Sigmoid colon (tissue), 7 donors: ENCODE data around the gene QDPR. TPM values are rescaled to one million over a fixed set of nuclear protein-coding genes. Genes with fewer than 3 reads are reported as not detected.

Source experiments
- DNase-seq: peaks from one replicate; pipeline ENCODE4 v3.0.0-alpha.2; 2019
- H3K27ac ChIP-seq, 4 donors: fragments of 200-600 bp; sonication (generic); one replicate each; pipeline ENCODE4 v1.5.1; 2016 to 2019; ENCODE audit warnings: mild to moderate bottlenecking in 1 of 4
- H3K27me3 ChIP-seq, 3 donors: fragments of 200-600 bp; sonication (generic); one replicate each; pipeline ENCODE4 v1.5.1; 2019; ENCODE audit warnings: mild to moderate bottlenecking in 1 of 3
- H3K36me3 ChIP-seq, 4 donors: fragments of 200-600 bp; sonication (generic); one replicate each; pipeline ENCODE4 v1.5.1; 2016 to 2019
- H3K4me1 ChIP-seq, 4 donors: fragments of 200-600 bp; sonication (generic); one replicate each; pipeline ENCODE4 v1.5.1; 2017 to 2019
- H3K4me3 ChIP-seq, 4 donors: fragments of 200-600 bp; sonication (generic); one replicate each; pipeline ENCODE4 v1.5.1; 2017 to 2019; ENCODE audit warnings: mild to moderate bottlenecking in 2 of 4, moderate library complexity in 1 of 4
- H3K9me3 ChIP-seq, 4 donors: fragments of 200-600 bp in 3 of 4; sonication (generic) in 3 of 4; one replicate each; pipeline versions ENCODE4 v1.5.1 to v1.6.1; 2013 to 2019
- EP300 ChIP-seq, 4 donors: sonication (generic); formaldehyde crosslinking; IDR thresholded peaks; one replicate each; pipeline ENCODE4 v1.6.1; 2017; ENCODE audit warnings: antibody characterized with exemption in 4 of 4
- POLR2A ChIP-seq, 2 donors: fragments of 450-650 bp; IDR thresholded peaks; one replicate each; pipeline ENCODE4 v1.6.1; 2016; ENCODE audit warnings: antibody characterized with exemption in 2 of 2, mild to moderate bottlenecking in 2 of 2, moderate library complexity in 2 of 2
- POLR2AphosphoS5 ChIP-seq, 4 donors: sonication (generic); formaldehyde crosslinking; IDR thresholded peaks; one replicate each; pipeline ENCODE4 v1.6.1; 2017; ENCODE audit warnings: antibody characterized with exemption in 4 of 4
- WGBS, 2 donors: extraction: QIAGEN DNeasy Blood & Tissue Kit; methylation state at CpG; one replicate each; pipeline ENCODE4 v1.1.7; 2013; 5-methylcytosine and 5-hydroxymethylcytosine counted together
- intact Hi-C: fragments of 100-400 bp; cut with DNase I; formaldehyde crosslinking; loops from one replicate; pipeline ENCODE4 v1.15.1; 2023
- polyA plus RNA-seq, 3 donors: library from polyadenylated mRNA; stranded (reverse); fragments of 200-250 nt; gene quantifications; one replicate each; pipeline ENCODE4 v1.2.3, GENCODE V29; 2013
- total RNA-seq, 4 donors: library from RNA; depleted of rRNA; stranded (reverse); fragments of >200 nt; gene quantifications; one replicate each; pipeline ENCODE4 v1.1.0, GENCODE V29; 2016
- TF ChIP-seq, protein P1 (sequence below), 4 experiments: fragments of 450-650 bp in 3 of 4; fragments of 200-600 bp in 1 of 4; IDR thresholded peaks; one replicate each; pipeline ENCODE4 v1.5.1; 2016 to 2019; ENCODE audit warnings: antibody characterized with exemption in 4 of 4, mild to moderate bottlenecking in 3 of 4, moderate library complexity in 2 of 4
- donor health status: healthy with polysubstance abuse.
- donor health status: Bipolar disorder and iron deficiency.
- donor health status: healthy.

The QDPR gene
- total and polyA plus RNA-seq, 7 donors, result 8.7 to 28.9 (median 19.7) TPM

DNA sequence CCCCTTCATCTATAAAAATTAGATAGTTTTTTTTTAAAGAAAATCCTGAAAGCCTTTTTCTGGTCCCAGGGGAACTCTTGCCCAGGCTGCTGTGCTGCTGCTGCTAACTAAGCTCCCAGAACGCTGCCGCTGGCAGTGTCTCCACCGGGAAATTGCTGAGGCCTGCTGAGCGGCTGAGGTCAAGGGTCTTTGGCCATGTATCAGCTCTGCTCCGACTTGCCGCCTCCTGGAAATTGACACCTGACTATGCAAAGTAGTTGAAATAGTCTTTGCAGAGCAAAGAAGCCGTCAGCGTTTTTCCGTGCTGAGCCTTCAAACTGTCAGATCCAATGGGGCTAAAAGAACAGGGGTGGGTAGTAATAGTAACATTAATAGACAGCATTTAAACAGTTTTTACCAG is 839 bp downstream of the QDPR start:
- intact Hi-C loops, result no loop called here
- H3K27ac ChIP-seq, result peak overlapping the region; percentile 73 to 84 (median 81)

DNA sequence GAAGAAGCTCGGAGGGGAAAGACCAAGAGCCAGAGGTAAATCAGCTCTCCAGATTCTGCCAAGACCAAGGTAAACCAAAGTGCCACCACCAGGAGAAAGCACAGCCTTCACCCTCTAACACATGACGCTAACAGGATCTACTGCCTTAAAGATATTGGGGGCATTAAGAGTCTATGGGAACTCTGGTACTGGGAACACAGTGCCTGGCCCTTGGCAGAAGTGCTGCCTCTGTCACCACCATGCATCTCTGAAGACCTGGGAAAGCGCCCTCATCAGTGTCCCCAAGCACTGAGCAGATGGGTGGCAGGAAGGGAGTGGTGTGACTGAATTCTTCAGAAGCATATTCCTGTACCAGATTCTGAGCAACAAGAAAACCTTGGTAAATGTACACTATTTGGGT is 1.3 kb downstream of the QDPR start:
- intact Hi-C loops, result no loop called here
- H3K4me1 ChIP-seq, result peaks cover 0 to 23% (median 15%) of the 10 kb centered on the region in 4 donors
- no peak for TF ChIP-seq POLR2AphosphoS5 (IDR thresholded peaks at IDR 0.05)
- no peak for TF ChIP-seq EP300 (IDR thresholded peaks at IDR 0.05)
- TF ChIP-seq, protein P1, sequence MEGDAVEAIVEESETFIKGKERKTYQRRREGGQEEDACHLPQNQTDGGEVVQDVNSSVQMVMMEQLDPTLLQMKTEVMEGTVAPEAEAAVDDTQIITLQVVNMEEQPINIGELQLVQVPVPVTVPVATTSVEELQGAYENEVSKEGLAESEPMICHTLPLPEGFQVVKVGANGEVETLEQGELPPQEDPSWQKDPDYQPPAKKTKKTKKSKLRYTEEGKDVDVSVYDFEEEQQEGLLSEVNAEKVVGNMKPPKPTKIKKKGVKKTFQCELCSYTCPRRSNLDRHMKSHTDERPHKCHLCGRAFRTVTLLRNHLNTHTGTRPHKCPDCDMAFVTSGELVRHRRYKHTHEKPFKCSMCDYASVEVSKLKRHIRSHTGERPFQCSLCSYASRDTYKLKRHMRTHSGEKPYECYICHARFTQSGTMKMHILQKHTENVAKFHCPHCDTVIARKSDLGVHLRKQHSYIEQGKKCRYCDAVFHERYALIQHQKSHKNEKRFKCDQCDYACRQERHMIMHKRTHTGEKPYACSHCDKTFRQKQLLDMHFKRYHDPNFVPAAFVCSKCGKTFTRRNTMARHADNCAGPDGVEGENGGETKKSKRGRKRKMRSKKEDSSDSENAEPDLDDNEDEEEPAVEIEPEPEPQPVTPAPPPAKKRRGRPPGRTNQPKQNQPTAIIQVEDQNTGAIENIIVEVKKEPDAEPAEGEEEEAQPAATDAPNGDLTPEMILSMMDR (IDR thresholded peaks at IDR 0.05), result no peak
- no peak for TF ChIP-seq POLR2A (IDR thresholded peaks at IDR 0.05)
- peaks cover 0 to 16% (median 1%) of the 10 kb centered on the region in 4 donors for H3K36me3 ChIP-seq
- 93 to 94% methylated on average over 3 of the region's 3 CpGs for WGBS, 2 donors
- peak overlapping the region in 3 of 4 donors; percentile 82 to 92 (median 83) for H3K4me3 ChIP-seq
- no peaks in the 10 kb centered on the region for H3K27me3 ChIP-seq
- H3K9me3 ChIP-seq, result no peaks in the 10 kb centered on the region
- H3K27ac ChIP-seq, result peak overlapping the region in 2 of 4 donors; percentile 81 to 84
- DNase-seq, result no peak

More for the DNA sequence above, 839 bp downstream of the QDPR start:
- Histone ChIP-seq H3K36me3 (peaks cover 0 to 16% (median 1%) of the 10 kb centered on the region in 4 donors), H3K4me3 (peak overlapping the region; percentile 77 to 92 (median 82)), H3K27me3 (no peaks in the 10 kb centered on the region), H3K4me1 (peaks cover 0 to 23% (median 15%) of the 10 kb centered on the region in 4 donors), H3K9me3 (no peaks in the 10 kb centered on the region)
- WGBS, 2 donors, result 9 to 40% methylated on average over 9 of the region's 9 CpGs
- TF ChIP-seq POLR2A (IDR thresholded peaks at IDR 0.05) (no peak), POLR2AphosphoS5 (IDR thresholded peaks at IDR 0.05) (no peak), EP300 (IDR thresholded peaks at IDR 0.05) (no peak)
- TF ChIP-seq, protein P1 (IDR thresholded peaks at IDR 0.05), result no peak
- DNase-seq, result no peak

DNA sequence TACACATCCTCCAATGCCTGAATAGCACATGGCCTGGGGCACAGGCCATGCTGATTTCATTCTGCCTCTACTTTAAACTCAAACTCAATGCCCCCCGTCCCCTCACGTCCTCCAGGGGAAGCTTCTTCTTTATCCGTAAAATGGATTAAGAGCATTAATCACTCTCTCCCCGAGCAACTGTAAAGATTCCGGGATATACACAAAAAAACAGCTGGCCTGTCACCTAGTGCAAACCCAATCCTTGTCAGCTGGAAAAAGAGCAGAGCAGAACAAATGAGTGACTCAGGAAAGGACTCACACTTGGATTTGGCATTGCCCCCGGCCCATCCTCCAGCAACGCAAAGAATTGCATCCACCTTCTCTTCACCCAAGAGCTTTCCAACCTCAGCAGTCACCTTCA is 7.8 kb downstream of the QDPR start:
- WGBS, 2 donors, result 85 to 93% methylated on average over 7 of the region's 7 CpGs
- TF ChIP-seq POLR2AphosphoS5 (IDR thresholded peaks at IDR 0.05) (no peak), POLR2A (IDR thresholded peaks at IDR 0.05) (no peak), EP300 (IDR thresholded peaks at IDR 0.05) (no peak)
- TF ChIP-seq, protein P1 (IDR thresholded peaks at IDR 0.05), result no peak
- no peak for DNase-seq
- no peaks in the 10 kb centered on the region for H3K4me1 ChIP-seq
- no peaks in the 10 kb centered on the region for H3K9me3 ChIP-seq
- peaks cover 0 to 67% (median 14%) of the 10 kb centered on the region in 4 donors for H3K36me3 ChIP-seq
- no peak overlapping the region for H3K4me3 ChIP-seq
- intact Hi-C loops, result no loop called here
- no peak overlapping the region for H3K27ac ChIP-seq
- H3K27me3 ChIP-seq, result no peaks in the 10 kb centered on the region

DNA sequence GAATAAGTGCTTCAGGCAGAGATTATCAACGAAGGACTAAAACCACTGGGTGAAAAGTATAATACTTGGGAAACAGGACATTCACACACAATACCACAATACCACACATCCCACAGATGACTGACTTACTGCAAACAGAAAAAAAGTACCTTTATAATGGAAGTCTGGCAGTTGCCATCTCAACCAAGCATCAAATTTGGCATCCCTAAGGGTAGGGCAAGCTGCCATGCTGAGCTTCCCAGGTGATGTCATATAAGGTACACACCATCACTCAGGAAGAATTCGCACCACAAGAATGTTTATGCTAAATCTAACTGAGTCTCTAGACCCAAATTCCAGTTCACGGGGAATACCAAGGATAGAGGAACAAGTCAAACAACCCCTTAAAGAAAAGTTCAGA is 9.1 kb downstream of the QDPR start:
- Histone ChIP-seq H3K4me1 (no peaks in the 10 kb centered on the region), H3K9me3 (no peaks in the 10 kb centered on the region), H3K4me3 (no peak overlapping the region), H3K36me3 (peaks cover 0 to 74% (median 15%) of the 10 kb centered on the region in 4 donors), H3K27me3 (no peaks in the 10 kb centered on the region), H3K27ac (no peak overlapping the region)
- intact Hi-C loops, result no loop called here
- WGBS, 2 donors, result 90 to 94% methylated on average over 3 of the region's 3 CpGs
- no peak for DNase-seq
- TF ChIP-seq POLR2A (IDR thresholded peaks at IDR 0.05) (no peak), POLR2AphosphoS5 (IDR thresholded peaks at IDR 0.05) (no peak), EP300 (IDR thresholded peaks at IDR 0.05) (no peak)
- TF ChIP-seq, protein P1 (IDR thresholded peaks at IDR 0.05), result no peak

DNA sequence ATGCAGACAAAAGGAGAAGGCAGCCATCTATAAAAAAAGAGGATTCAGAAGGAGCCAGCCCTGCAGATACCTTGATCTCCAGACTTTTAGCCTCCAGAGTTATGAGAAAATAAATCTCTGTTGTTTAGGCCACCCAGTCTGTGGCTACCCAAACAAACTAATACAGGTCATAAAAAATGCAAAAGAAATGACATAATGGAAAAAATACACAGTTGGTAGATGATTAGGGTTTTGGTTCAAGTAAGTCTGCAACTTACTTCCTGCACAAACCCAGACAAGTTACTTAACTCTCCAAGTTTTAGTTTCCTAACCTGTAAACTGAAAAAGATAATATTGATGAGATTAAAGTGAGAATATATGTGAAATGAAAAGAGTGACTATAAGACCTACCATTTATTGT is 11.3 kb downstream of the QDPR start:
- H3K9me3 ChIP-seq, result no peaks in the 10 kb centered on the region
- no peak overlapping the region for H3K4me3 ChIP-seq
- peaks cover 0 to 63% (median 15%) of the 10 kb centered on the region in 4 donors for H3K36me3 ChIP-seq
- no peak for DNase-seq
- intact Hi-C loops, result no loop called here
- no peak overlapping the region for H3K27ac ChIP-seq
- no peaks in the 10 kb centered on the region for H3K4me1 ChIP-seq
- TF ChIP-seq, protein P1 (IDR thresholded peaks at IDR 0.05), result no peak
- TF ChIP-seq POLR2A (IDR thresholded peaks at IDR 0.05), result no peak
- TF ChIP-seq EP300 (IDR thresholded peaks at IDR 0.05), result no peak
- TF ChIP-seq POLR2AphosphoS5 (IDR thresholded peaks at IDR 0.05), result no peak
- no peaks in the 10 kb centered on the region for H3K27me3 ChIP-seq
